Lower leg skin (tissue), 3 donors: Measurements from ENCODE around the gene ALDH1A3.

ENCODE experiments used
- CTCF ChIP-seq, 3 donors: fragments of 450-650 bp; IDR thresholded peaks; one replicate each; pipeline ENCODE4 v1.5.1; 2016; ENCODE audit warnings: antibody characterized with exemption in 3 of 3, mild to moderate bottlenecking in 3 of 3, moderate library complexity in 2 of 3
- POLR2A ChIP-seq, 2 donors: fragments of 450-650 bp; IDR thresholded peaks; one replicate each; pipeline ENCODE4 v1.6.1; 2016 to 2017; ENCODE audit warnings: antibody characterized with exemption in 2 of 2, mild to moderate bottlenecking in 1 of 2, moderate library complexity in 1 of 2

- no peak for TF ChIP-seq CTCF (IDR thresholded peaks at IDR 0.05)
- no peak for TF ChIP-seq POLR2A (IDR thresholded peaks at IDR 0.05)
Measured at GRCh38 chr15:100944244-100944895, 64.7 kb downstream of the ALDH1A3 start.
